ENCODE measurements around the gene USP31. TPM values are rescaled to one million over a fixed set of nuclear protein-coding genes. Genes with fewer than 3 reads are reported as not detected.
"Not testable (repeated sequence)": the region's sequence is repeated elsewhere in the genome, so short reads cannot be mapped to it uniquely, and the experiment has no call there.

USP31 gene
- total and polyA plus RNA-seq, 10 donors, result 0.52 to 9.0 (median 5.5) TPM

DNA sequence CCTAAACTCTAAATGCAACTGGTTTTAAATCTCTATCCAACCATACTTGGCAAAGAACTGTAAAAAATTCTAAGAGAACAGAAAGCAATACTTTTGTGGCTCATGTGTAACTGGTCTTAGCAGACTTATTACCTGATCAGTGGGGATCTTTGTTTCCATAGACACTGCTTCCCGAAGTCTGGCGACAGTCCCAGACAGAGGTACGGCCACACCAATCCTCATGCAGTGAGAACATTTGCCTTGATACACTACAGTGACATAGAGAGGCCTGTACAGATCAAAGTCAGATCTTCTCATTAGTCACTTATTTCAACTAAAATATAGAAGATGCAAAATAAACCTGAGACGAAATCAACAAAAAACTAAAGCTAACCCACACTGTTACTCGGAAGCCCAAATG lies 43.9 kb downstream of the USP31 start:
- no peaks in the 10 kb centered on the region for H3K9me3 ChIP-seq
- DNase-seq, result no peak
- no peaks in the 10 kb centered on the region for H3K4me1 ChIP-seq
- no peaks in the 10 kb centered on the region for H3K27me3 ChIP-seq (replicated peaks in 1 of 7)
- H3K36me3 ChIP-seq, result peaks cover 0 to 54% (median 8%) of the 10 kb centered on the region in 6 donors
- no peak overlapping the region for H3K4me3 ChIP-seq
- TF ChIP-seq, protein P1, sequence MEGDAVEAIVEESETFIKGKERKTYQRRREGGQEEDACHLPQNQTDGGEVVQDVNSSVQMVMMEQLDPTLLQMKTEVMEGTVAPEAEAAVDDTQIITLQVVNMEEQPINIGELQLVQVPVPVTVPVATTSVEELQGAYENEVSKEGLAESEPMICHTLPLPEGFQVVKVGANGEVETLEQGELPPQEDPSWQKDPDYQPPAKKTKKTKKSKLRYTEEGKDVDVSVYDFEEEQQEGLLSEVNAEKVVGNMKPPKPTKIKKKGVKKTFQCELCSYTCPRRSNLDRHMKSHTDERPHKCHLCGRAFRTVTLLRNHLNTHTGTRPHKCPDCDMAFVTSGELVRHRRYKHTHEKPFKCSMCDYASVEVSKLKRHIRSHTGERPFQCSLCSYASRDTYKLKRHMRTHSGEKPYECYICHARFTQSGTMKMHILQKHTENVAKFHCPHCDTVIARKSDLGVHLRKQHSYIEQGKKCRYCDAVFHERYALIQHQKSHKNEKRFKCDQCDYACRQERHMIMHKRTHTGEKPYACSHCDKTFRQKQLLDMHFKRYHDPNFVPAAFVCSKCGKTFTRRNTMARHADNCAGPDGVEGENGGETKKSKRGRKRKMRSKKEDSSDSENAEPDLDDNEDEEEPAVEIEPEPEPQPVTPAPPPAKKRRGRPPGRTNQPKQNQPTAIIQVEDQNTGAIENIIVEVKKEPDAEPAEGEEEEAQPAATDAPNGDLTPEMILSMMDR (IDR thresholded peaks at IDR 0.05 in 8 of 11, conservative IDR thresholded peaks at IDR 0.05 in 3 of 11), result no peak
- TF ChIP-seq POLR2A (IDR thresholded peaks at IDR 0.05) (no peak), POLR2AphosphoS5 (IDR thresholded peaks at IDR 0.05) (no peak)
- H3K27ac ChIP-seq, result no peak overlapping the region
- WGBS, 5 donors, result 95 to 97% (median 96%) methylated on average over 5 of the region's 5 CpGs
- intact Hi-C loops (cut with DNase I; ENCODE audit: low total_unique reads), result no loop called here

DNA sequence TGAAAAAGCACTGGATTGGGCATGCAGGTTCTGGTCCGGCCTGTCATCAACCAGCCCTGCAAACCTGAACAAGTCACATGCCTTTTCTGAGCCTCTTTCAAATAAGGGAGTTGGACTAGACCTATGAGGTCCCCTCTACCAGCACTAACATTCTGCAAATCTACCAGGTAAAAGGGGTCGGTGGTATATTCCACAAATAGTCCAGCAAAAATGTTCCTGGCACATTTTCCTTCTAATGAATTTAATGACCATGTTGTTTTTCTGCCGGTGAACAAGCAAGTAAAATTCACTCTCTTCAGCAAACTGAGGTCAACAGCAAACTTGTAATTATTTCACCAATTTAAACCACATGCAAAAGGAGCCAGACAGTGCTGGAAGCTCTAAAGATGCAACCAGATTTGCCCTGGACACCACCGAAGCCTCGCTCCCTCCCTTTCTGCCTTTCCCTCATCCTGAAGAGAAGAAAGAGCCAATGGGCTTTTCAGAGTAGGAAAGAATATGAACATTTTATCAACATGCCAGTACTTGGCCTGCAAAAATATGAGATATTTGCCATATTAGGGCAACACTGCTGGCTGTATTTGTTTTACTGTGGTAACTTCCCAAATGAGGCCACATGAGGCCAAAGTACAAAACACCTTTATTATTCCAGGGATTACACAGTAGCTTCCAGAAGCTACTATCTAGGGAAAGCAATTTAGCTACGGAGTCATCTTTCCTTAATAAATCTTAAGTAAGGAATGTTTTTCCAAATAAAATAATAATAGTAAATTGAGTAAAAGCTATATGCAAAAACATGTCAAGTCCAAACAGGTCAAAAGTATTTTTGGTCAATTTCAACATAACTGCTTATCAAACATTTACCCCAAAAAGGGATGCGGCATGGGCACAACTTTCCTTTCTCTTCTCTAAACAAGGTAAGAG lies 45.0 kb downstream of the USP31 start:
- TF ChIP-seq, protein P1 (IDR thresholded peaks at IDR 0.05 in 8 of 11, conservative IDR thresholded peaks at IDR 0.05 in 3 of 11), result no peak
- TF ChIP-seq POLR2A (IDR thresholded peaks at IDR 0.05) (no peak), POLR2AphosphoS5 (IDR thresholded peaks at IDR 0.05) (no peak)
- DNase-seq, result no peak
- no peaks in the 10 kb centered on the region for H3K27me3 ChIP-seq (replicated peaks in 1 of 7)
- peaks cover 0 to 61% (median 8%) of the 10 kb centered on the region in 6 donors for H3K36me3 ChIP-seq
- H3K27ac ChIP-seq, result no peak overlapping the region
- no peak overlapping the region for H3K4me3 ChIP-seq
- intact Hi-C loops (cut with DNase I; ENCODE audit: low total_unique reads), result no loop called here
- WGBS, 5 donors, result 93 to 98% (median 98%) methylated on average over 7 of the region's 7 CpGs
- H3K9me3 ChIP-seq, result no peaks in the 10 kb centered on the region
- H3K4me1 ChIP-seq, result no peaks in the 10 kb centered on the region

DNA sequence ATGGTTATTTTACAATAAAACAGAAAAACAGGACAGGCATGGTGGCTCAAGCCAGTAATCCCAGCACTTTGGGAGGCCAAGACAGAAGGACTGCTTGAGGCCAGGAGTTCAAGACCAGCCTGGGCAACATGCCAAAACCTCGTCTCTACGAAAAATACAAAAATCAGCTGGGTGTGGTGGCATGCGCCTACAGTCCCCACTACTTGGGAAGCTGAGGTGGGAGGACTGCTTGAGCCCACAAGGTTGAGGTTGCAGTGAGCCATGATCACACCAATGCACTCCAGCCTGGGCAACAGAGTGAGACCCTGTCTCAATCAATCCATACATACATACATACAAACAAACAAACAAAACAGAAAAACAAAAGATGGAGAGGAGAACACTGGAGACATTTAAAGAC lies 45.6 kb downstream of the USP31 start:
- Histone ChIP-seq H3K4me3 (no peak overlapping the region), H3K9me3 (no peaks in the 10 kb centered on the region), H3K27me3 (replicated peaks in 1 of 7) (no peaks in the 10 kb centered on the region), H3K27ac (no peak overlapping the region), H3K4me1 (no peaks in the 10 kb centered on the region), H3K36me3 (peaks cover 0 to 61% (median 8%) of the 10 kb centered on the region in 6 donors)
- no peak for TF ChIP-seq POLR2A (IDR thresholded peaks at IDR 0.05)
- TF ChIP-seq, protein P1 (IDR thresholded peaks at IDR 0.05 in 8 of 11, conservative IDR thresholded peaks at IDR 0.05 in 3 of 11), result no peak
- no peak for TF ChIP-seq POLR2AphosphoS5 (IDR thresholded peaks at IDR 0.05)
- intact Hi-C loops (cut with DNase I; ENCODE audit: low total_unique reads), result no loop called here
- 63 to 77% (median 71%) methylated on average over 3 of the region's 3 CpGs for WGBS, 5 donors
- DNase-seq, result no peak

DNA sequence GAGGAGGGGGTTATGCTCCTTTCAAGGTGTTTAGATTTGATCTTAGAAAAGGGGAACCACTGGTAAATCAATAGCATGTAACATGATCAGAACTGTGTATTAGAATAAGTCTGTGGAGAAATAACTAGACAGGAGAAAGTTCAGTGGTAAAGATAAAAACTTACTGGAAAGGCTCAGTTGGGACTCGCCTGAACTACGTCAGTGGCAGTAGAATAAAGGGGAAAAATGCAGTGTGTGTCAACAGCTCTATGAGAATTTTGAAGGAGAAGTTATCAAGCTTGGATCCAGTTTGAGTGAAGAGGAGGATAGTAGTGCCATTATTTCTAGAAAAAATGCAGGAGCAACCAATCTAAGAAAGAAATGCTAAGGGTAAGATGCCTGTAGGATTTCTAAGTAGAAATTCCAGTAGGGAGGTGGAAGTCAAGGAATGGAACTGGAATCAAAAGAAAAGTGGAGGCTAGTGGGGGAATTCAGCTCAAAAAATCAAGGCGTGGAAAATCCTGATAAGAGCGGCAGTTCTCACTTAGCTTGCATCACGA lies 48.2 kb downstream of the USP31 start:
- Histone ChIP-seq H3K36me3 (peaks cover 0 to 45% (median 8%) of the 10 kb centered on the region in 6 donors), H3K27ac (no peak overlapping the region), H3K4me3 (no peak overlapping the region), H3K27me3 (replicated peaks in 1 of 7) (no peaks in the 10 kb centered on the region), H3K4me1 (peaks cover 0 to 4% (median 0%) of the 10 kb centered on the region in 6 donors), H3K9me3 (no peaks in the 10 kb centered on the region)
- WGBS, 5 donors, result 93 to 99% (median 95%) methylated on average over 5 of the region's 5 CpGs
- intact Hi-C loops (cut with DNase I; ENCODE audit: low total_unique reads), result no loop called here
- TF ChIP-seq POLR2AphosphoS5 (IDR thresholded peaks at IDR 0.05) (no peak), POLR2A (IDR thresholded peaks at IDR 0.05) (no peak)
- TF ChIP-seq, protein P1 (IDR thresholded peaks at IDR 0.05 in 8 of 11, conservative IDR thresholded peaks at IDR 0.05 in 3 of 11), result no peak
- no peak for DNase-seq

DNA sequence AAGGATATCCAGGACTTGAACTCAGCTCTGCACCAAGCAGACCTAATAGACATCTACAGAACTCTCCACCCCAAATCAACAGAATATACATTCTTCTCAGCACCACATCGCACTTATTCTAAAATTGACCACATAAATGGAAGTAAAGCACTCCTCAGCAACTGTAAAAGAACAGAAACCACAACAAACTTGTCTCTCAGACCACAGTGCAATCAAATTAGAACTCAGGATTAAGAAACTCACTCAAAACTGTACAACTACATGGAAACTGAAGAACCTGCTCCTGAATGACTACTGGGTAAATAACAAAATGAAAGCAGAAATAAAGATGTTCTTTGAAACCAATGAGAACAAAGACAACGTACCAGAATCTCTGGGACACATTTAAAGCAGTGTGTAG lies 52.8 kb downstream of the USP31 start:
- 45 to 61% (median 49%) methylated on average over 2 of the region's 2 CpGs for WGBS, 5 donors
- H3K9me3 ChIP-seq; DNase-seq; intact Hi-C loops (cut with DNase I; ENCODE audit: low total_unique reads); H3K27ac ChIP-seq; H3K27me3 ChIP-seq (replicated peaks in 1 of 7); H3K4me3 ChIP-seq; H3K4me1 ChIP-seq: not testable (repeated sequence)
- peaks cover 0 to 47% (median 4%) of the 10 kb centered on the region in 6 donors for H3K36me3 ChIP-seq

DNA sequence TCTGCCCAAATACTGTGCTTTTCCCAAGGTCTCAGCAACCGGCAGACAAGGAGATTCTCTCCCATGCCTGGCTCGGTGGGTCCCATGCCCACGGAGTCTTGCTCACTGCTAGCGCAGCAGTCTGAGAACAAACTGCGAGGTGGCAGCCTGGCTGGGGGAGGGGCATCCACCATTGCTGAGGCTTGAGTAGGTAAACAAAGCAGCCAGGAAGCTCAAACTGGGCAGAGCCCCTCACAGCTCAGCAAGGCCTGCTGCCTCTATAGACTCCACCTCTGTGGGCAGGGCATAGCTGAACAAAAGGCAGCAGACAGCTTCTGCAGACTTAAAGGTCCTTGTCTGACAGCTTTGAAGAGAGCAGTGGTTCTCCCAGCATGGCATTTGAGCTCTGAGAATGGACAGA lies 55.1 kb downstream of the USP31 start:
- H3K4me1 ChIP-seq; intact Hi-C loops (cut with DNase I; ENCODE audit: low total_unique reads); H3K27me3 ChIP-seq (replicated peaks in 1 of 7); DNase-seq; H3K27ac ChIP-seq; H3K4me3 ChIP-seq; H3K9me3 ChIP-seq: not testable (repeated sequence)
- 93 to 96% (median 95%) methylated on average over 4 to 5 of the region's 5 CpGs for WGBS, 5 donors
- H3K36me3 ChIP-seq, result peaks cover 0 to 45% (median 4%) of the 10 kb centered on the region in 6 donors
